ENCODE data around the gene IL16.

Gene IL16

DNA sequence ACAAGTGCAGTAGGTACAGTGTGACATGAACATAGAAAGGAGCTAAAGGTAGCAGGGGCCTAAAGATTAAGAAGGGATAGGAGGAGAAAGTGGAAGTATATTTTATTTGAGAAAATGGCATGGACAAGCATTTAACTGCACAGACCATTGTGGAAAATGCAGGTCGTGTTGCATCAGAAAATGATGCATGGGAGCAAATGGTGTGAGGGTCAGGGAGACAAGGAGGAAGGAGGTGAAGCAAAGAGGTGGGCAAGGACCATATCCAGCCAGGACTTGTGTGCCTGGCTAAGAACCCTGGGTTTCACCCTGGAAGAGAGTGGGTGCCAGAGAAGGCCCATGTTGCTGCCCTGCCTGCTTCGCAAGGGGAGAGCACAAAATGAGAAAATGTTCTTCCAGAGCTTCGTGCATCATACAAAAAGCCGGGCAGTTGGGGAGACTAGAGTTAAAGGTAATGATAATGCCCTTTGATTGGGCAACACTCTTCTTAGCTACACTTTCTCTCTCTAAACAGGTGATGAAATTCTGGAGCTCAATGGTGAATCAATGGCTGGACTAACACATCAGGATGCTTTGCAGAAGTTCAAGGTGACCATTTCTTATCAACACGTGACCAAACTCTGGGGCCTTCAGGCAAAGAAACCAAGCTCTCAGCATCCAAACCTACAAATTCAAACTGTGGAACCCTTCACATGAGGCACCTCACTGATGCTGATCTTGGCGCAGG is 81.8 kb downstream of the IL16 start:
- DNase-seq: no peak

DNA sequence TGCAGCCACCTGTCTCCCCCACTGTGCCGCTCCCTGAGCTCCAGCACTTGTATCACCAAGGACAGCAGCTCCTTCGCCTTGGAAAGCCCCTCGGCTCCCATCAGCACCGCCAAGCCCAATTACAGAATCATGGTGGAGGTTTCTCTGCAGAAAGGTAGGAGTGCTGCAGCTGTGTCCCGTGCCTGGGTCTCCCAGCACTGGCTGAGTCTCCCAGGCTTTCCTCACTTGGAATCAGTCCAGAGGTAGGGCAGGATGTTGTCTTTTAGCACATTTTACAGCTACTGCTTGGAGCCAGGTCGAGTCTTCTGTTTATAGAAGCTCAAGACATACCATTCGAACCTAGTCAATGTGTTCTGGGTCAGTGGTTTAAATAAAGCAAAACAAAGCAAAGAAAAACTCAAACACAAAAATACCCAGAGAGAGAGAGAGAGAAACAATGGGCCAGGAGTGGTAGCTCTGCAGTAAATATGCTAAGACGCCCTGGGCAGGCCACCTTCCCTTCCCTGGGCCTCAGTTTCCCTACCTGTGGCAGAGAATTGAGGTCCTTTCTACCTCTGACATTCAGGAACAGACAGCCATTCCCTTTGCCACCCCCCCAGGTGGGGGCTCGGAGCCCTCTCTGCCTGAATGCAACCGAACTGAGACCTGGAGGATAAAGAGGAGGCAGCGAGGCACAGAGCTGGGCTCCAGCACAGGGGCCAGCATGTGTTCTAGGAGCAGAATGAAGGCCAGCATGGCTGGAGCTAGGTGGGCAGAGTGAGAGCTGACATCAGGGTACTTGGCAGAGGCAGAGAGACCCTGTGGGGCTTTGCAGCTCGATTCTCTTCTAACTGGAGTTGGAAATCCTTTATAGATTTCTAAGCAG is 83.2 kb downstream of the IL16 start:
- DNase-seq: peak; percentile 9

DNA sequence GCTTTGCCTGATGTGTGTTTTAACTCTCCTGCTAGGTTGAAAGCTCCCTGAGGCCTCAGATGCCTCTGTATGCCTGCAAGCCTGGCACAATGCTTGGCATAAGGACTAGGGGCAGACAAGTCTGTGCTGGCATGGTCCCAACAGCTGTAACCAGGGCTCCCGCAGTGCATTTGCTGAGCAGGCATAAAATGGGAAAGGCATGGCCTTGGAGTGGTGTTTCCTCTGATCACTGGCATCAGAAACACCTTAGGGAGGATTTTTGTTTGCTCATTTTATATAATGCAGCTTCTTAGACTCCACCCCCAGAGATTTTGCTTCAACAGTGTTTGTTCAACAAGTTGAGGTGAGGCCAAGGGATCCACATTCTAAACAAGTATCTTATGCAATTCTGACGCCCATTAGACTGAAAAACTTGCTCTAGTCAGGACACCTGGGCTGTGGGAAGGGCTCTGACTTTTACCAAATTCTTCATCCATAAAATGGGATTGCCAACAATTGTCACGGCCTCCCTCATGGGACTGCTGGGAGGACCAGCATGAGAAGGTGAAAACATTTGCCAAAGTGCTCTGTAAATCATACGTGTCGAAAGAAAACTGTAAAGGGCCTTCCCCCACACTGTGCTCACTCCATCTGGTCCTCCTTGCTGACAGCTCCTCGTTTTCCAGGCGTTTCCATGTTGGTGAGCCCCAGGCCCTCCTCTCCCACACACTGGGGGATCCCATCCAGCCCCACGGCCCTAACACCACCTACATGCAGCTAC is 84.2 kb downstream of the IL16 start:
- DNase-seq: no peak

DNA sequence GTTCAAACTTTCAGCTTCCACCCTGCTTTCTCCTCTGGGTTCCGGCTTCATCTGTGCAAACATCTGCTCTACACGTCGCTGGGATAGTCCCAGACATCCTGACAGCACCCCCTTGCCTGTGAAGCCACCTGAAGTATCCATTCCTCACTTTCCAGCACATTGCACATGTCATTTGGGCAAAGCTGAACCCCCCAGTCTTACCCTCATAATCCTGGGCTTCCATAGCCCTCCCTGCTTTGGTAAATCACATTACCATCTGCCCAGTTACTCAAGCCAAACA is 84.7 kb downstream of the IL16 start:
- DNase-seq: no peak

DNA sequence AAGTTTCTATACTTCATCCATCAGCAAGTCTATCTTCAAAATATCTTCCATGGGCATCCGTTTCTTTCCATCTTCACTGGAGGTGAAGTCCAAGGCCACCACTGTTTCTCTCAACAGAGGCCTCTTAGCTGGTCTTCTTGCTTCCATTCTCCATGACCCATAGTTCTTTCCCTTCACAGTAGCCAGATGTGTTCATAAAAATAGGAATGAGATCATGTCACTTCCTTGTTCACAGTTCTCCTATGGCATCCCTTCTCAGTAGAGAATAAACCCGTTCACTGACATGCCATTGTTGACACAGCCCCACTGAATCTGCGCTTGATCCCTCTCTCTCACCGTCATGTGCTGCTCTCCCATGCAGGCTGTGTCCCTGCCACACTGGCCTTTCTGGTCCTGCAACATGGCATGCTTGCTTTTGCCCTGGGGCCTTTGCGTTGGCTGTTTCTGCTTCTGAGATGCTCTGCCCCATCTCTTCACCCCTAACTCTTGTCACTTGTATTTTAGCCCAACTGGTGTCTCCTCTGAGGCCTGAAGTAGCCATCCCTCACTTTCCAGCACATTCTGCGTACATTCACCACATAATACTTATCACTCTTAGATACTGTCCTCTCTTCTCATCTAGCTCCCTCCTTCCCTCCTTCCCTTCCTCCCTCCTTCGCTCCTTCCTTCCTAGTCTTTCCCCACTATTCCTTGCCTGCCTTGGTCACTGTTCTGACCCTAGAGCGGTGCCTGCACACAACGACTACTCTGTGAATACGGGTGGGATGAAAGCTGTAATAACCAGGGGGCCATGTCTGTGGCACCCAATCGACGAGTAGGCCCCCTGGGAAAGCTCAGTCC is 85.3 kb downstream of the IL16 start:
- DNase-seq: no peak

DNA sequence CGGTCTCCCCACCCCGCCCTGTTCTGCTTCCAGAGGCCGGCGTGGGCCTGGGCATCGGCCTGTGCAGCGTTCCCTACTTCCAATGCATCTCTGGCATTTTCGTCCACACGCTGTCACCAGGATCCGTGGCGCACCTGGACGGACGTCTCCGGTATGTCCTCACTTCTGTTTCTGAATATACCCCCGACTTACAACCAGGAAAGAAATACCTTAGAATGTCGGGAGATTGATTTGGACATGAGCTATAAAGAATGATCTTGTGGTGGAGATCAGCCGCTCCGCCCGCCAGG is 85.9 kb downstream of the IL16 start:
- DNase-seq: no peak

DNA sequence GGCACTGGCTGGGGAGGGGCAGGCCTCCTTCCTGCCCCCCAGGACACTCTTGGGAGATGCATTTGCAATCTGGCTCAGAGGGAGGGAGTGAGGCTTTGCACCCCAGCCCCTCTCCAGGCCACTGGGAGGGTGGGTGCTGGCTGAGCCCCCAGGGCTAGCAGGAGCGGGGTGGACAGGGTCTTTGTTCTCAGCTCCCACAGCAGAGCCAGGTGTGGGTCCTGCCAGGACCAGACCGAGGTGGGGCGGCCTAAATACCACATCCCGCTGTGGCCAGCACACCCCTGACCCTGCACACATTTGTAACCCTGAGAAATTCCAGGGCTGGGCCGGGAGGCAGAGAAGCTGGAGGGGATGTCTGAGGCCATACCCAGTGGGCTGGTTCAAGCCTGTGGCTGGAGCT is 86.2 kb downstream of the IL16 start:
- DNase-seq: no peak

DNA sequence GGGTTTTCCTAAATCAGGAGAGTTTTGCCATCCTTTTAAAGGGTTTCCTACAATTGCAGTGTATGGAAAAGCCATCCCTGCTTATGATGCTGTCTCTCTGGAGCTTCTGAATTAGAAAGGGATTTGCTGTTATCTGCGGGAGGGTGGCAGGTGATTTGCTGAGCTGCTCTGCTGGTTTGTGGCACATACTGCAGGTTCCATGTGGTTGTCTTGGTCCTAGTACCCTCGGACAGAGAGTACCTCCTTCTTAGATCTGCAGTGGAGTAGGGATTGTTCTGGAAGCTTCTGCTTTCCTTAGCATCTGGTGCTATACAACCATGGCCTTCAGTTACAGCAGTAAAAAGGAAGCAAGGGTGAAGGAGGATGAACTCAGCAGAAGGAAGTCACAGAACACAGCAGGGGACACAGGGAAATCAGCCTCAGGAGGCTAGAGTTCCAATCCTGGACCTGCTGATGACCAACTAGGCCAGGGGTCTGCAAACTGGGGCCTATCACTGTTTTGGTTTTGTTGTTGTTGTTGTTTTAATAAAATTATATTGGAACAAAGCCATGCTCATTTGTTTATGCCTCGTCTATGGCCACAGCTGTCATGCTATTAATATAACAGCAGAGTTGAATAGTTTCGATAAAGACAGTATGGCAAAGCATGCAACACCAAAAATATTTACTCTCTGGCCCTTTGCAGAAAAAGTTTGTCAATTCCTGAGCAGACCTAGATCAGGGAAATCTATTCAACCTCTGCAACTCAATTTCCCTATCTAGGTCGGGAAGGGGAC is 87.8 kb downstream of the IL16 start:
- no peak for DNase-seq

DNA sequence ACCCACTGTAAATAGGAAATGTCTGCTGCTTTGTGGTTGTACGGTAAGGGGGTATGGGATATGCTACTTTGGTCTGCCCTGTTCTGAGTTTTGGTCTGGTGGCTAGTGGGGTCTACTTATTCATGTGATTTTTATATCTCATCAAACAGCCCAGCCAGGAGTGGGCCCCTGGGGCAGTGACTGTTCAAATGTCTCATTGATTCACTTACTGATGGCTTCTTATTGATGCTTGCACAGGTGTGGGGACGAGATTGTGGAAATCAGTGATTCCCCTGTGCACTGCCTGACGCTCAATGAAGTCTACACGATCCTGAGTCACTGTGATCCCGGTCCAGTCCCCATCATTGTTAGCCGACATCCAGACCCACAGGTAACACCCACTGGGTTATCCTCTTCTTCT is 88.8 kb downstream of the IL16 start:
- no peak for DNase-seq

DNA sequence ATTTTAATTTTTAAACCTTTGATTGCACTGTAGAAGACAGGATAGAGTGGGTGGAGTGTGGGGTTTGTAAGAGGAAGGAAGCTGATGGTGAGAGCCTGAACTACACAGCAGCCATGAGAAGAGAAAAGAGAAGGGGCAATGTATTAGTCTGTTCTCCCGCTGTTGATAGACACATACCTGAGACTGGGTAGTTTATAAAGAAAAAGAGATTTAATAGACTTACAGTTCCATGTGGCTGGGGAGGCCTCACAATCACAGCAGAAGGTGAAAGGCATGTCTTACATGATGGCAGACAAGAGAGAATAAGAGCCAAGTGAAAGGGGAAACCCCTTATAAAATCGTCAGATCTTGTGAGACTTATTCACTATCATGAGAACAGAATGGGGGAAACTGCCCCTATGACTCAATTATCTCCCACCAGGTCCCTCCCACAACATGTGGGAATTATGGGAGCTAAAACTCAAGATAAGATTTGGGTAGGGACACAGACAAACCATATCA is 90.0 kb downstream of the IL16 start:
- no peak for DNase-seq

DNA sequence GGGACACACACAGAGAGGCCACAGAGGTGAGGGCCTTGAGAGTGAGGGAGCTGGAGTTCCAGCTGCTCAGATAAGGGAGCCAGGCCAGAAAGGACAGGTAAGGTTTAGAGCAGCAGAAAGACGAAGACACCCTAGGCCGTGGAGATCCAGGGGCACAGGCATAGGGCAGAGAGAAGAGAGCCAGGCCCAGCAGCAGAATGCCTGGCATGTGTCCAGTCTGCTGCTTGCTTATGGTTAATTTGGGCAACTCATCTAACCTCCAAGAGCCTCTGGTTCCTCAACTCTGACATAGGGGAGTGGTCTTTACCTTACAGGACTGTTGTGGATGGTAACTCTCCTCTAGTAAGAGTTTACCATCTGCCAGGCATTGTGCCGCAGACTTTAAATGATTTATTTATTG is 91.4 kb downstream of the IL16 start:
- DNase-seq: no peak

DNA sequence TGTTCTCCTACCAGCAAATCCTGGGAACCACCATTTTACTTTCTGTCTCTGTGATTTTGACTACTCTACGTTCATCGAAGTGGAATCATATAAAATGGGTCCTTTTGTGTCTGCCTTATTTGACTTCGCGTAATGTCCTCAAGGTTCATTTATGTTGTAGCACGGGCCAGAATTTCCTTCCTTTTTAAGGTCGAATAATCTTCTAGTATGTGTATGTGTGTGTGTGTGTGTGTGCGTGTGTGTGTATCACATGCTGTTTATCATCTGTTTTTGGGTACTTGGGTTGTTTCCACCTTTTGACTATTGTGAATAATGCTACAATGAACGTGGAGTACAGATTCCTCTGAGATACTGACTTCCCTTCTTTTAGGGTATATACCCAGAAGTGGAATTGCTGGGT is 91.9 kb downstream of the IL16 start:
- no peak for DNase-seq

DNA sequence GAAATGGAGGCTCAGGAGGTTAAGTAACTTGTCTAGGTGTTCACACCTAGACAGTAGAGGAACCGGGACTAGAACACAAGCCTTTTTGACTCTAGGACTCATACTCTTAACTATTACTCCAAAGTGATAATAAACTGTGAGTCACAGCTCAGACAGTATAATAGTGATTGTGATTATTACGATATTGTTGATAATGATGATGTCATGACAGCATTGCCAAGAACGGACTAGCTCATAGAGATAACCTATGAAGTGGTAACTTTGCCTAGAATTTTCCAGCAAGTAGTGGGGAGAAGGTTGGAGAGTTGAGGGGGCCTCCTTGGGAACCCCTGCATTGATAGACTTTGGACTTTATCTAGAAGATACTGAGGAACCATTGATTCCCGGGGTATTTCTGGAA is 93.2 kb downstream of the IL16 start:
- no peak for DNase-seq

DNA sequence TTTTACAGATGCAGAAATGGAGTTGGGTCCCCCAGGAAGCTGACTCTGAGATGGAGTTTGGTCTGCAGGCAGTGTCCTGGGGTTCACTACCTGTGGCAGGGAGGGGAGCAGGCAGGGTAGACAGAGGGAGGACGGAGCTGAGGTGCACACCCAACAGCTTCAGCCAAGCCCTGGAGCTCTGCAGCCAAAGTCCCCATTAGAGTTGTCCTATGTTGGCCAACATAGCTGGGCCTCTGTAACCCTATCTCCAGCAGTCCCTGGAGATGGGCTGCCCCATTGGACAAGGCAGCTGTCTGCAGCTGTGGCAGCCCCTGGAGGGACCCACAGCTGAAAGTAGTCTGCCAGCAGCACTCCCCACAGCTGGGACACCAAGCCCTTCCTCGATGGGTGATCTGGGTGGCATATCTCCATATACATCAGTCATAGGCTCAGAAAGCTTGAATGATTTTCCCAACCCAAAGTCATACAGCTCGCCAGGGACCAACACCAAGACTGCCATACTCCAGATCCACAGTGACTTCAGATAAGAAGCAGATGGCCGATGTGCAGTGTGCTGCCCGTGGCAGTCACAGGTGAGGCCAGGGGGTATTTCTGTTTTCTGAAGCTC is 95.3 kb downstream of the IL16 start:
- no peak for DNase-seq

DNA sequence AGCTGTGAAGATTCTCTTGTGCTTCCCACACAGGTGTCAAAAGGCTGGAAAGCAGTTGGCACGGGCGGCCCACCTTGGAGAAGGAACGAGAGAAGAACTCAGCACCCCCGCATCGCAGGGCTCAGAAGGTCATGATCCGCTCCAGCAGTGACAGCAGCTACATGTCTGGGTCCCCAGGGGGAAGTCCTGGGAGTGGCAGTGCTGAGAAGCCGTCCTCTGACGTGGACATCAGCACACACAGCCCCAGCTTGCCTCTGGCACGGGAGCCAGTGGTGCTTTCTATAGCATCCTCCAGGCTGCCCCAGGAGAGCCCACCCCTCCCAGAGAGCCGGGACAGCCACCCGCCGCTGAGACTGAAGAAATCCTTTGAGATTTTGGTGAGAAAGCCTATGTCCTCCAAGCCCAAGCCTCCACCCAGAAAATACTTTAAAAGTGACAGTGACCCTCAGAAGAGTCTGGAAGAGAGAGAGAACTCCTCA is 95.9 kb downstream of the IL16 start:
- DNase-seq: no peak

DNA sequence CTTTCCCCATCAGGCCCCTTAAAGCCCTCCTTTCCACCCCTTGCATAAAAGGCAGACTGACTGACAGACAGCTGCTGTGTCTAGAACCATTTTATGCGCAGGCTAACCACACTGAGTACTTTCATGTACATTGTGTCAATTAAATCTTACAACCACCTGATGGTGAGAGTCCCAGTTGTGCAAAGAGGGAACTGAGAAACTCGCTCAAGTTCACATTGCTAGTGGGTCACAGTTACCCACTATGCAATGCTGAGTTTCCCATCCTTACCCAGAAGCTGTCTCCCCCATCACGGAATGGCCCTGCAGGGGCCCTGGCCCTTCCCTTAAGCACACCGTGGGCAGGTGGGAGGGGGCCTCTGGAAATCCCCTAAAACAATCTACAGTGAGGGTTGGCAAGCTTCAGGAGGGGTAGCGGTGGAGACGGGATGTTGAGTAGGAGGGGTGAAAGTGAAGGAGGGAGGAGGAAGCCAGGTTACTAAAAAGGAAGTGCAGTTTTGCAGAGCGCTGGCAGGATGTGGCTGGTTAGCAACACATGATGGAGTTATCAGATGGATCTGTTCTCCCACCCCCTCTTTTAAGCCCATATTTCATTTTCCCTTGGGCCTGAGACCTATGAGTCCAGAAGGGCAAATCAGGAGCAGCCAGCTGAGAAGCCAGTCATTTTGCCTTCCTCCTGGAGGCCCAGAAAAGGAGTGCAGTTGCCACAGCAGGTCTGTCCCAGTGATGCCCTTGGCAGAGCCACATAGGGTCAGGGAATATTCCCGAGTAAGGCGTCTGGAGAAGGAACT is 97.2 kb downstream of the IL16 start:
- DNase-seq: no peak

DNA sequence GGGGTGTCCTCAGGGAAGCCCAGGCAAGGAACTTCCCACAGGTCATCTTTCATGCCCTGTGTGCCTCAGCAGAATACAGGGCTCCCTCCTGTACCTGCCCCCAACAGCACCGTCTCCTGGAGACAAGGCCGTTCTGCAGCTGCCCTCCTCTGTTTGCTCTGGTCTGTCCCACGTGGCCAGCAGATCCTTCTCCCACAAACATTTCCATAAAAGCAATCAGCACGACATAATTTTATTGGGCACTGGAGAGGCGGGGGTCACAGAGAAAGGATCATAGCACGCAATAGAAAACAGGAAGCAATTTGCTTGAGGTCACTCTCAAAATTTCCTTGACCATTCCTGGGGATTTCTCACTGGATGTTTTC is 97.8 kb downstream of the IL16 start:
- DNase-seq: no peak

DNA sequence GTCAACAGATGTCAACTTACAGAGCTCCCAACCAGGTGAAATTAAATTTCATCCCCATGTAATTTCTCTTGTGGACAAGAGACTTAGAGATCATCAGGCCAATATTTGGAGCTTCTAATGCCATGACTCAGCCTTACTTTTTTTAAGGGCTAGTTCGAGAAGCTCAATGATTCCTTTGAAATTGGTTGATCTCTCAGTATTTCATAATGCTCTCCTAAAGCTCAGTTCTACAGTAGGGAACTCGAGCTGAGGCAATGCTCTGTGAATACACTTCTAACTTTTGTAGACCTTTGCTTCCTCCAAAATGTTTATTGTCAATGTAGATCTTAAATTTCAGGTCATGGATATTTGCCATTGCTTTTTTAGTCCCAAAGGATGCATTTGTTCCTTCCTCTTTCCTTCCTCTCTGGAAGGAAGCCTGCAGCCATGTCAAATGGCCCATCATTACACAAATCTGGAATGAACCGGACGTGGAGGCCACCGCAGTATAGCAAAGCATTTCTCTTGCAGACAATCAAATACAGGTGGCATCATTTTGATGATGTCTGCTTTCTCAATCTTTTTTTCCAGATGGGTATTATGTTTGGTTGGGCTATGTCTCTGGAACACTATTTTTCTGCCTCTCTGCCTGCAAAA is 98.9 kb downstream of the IL16 start:
- no peak for DNase-seq

DNA sequence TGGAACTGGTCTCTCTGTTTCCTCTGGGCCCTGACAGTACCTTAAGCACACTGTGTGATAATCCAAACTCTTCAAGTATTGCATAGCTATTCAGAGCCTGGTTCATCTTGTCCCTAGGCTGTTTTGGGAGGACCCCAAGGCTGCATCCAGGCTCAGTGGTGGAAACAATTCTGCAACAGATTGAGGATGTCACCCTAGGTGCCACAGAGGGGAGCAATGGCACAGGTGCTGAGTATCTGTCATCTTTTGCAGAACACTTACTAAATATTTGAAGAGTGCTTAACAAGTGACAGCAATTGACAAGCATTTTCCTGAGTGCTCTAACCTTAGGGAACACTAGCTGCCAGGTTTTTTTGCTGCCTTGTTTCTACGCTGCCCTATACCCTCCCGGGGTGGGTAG is 99.5 kb downstream of the IL16 start:
- no peak for DNase-seq

DNA sequence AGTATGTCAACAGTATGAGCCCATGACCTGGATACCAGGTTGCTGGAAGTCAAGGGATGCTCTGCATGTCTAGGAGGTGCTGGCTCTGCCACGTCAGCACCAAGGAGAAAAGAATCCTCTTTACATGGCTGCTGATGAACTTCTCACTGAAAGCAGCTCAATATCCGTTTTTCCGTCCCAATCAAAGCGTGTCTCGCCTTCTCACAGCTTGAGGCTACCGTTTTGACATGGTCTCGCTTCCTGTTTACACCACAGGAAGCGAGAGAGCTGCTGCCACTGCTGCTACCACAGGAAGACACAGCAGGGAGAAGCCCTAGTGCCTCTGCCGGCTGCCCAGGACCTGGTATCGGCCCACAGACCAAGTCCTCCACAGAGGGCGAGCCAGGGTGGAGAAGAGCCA is 100.0 kb downstream of the IL16 start:
- DNase-seq: no peak
